Cardiac muscle cell (in vitro differentiated cells and primary cell): ENCODE measurements around the gene KLHL1. TPM values are rescaled to one million over a fixed set of nuclear protein-coding genes. Genes with fewer than 3 reads are reported as not detected.

Experiments
- DNase-seq, 2 donors: peaks; one replicate each; pipeline versions ENCODE4 v3.0.0 to v3.0.0-alpha.2; 2010 to 2017; ENCODE audit warnings: low read depth in 1 of 2, low spot score in 1 of 2
- H3K27ac ChIP-seq: fragments of 200-600 bp; sonication (generic); 2 replicates; pipeline ENCODE4 v1.5.1; 2016
- H3K27me3 ChIP-seq: fragments of 200-600 bp; sonication (generic); 2 replicates; pipeline ENCODE4 v1.6.0; 2016; ENCODE audit warnings: control low read depth
- H3K36me3 ChIP-seq: fragments of 200-600 bp; sonication (generic); 2 replicates; pipeline ENCODE4 v1.5.1; 2016; ENCODE audit warnings: control low read depth
- H3K4me1 ChIP-seq: fragments of 200-600 bp; sonication (generic); 2 replicates; pipeline ENCODE4 v1.8.1; 2017; ENCODE audit warnings: low read depth, mild to moderate bottlenecking, mixed run types
- H3K4me3 ChIP-seq: fragments of 200-600 bp; sonication (generic); 2 replicates; pipeline ENCODE4 v1.5.1; 2016; ENCODE audit warnings: mild to moderate bottlenecking
- H3K9me3 ChIP-seq: fragments of 200-600 bp; sonication (generic); 2 replicates; pipeline ENCODE4 v1.5.1; 2017; ENCODE audit warnings: low read depth, mild to moderate bottlenecking, control low read depth
- CTCF ChIP-seq: IDR thresholded peaks from 2 replicates; pipeline ENCODE4 v1.5.1; 2012; ENCODE audit warnings: low read depth, mild to moderate bottlenecking, low read length
- polyA plus RNA-seq: library from polyadenylated mRNA; unstranded; fragments of >200 nt; fragmentation: Nextera tagmentation; extraction: Ambion mirVana; gene quantifications from 2 replicates; pipeline ENCODE4 v1.2.1, GENCODE V29; 2016
- total RNA-seq: library from RNA; depleted of rRNA; stranded (reverse); fragments of >200 nt; gene quantifications from 2 replicates; pipeline ENCODE4 v1.2.3, GENCODE V29; 2016

The KLHL1 gene
- total and polyA plus RNA-seq, 2 experiments from 2014 or later: not detected

GRCh38 chr13:70042193-70042592 is 66.1 kb downstream of the KLHL1 start:
- no peaks in the 10 kb centered on the region for H3K4me1 ChIP-seq
- no peak overlapping the region for H3K27ac ChIP-seq

GRCh38 chr13:70034286-70034685 is 74.0 kb downstream of the KLHL1 start:
- H3K36me3 ChIP-seq: no peaks in the 10 kb centered on the region
- no peak overlapping the region for H3K4me3 ChIP-seq
- TF ChIP-seq CTCF: no peak
- H3K27me3 ChIP-seq: no peaks in the 10 kb centered on the region
- no peaks in the 10 kb centered on the region for H3K4me1 ChIP-seq
- H3K9me3 ChIP-seq: no peaks in the 10 kb centered on the region
- DNase-seq: no peak
- H3K27ac ChIP-seq: no peak overlapping the region

More at GRCh38 chr13:70042193-70042592, 66.1 kb downstream of the KLHL1 start:
- H3K9me3 ChIP-seq: no peaks in the 10 kb centered on the region
- H3K27me3 ChIP-seq: no peaks in the 10 kb centered on the region
- no peak overlapping the region for H3K4me3 ChIP-seq
- no peaks in the 10 kb centered on the region for H3K36me3 ChIP-seq
- no peak for TF ChIP-seq CTCF
- DNase-seq: no peak

GRCh38 chr13:70027551-70027950 is 80.7 kb downstream of the KLHL1 start:
- DNase-seq: no peak
- no peak overlapping the region for H3K4me3 ChIP-seq
- no peak overlapping the region for H3K27ac ChIP-seq
- no peaks in the 10 kb centered on the region for H3K9me3 ChIP-seq
- no peak for TF ChIP-seq CTCF
- H3K4me1 ChIP-seq: no peaks in the 10 kb centered on the region
- no peaks in the 10 kb centered on the region for H3K27me3 ChIP-seq
- no peaks in the 10 kb centered on the region for H3K36me3 ChIP-seq

GRCh38 chr13:70023516-70023915 is 84.7 kb downstream of the KLHL1 start:
- no peak for TF ChIP-seq CTCF
- DNase-seq: no peak
- Histone ChIP-seq H3K4me3 (no peak overlapping the region), H3K4me1 (no peaks in the 10 kb centered on the region), H3K27ac (no peak overlapping the region), H3K9me3 (no peaks in the 10 kb centered on the region), H3K27me3 (no peaks in the 10 kb centered on the region), H3K36me3 (no peaks in the 10 kb centered on the region)

GRCh38 chr13:70022646-70023045 is 85.6 kb downstream of the KLHL1 start:
- Histone ChIP-seq H3K4me3 (no peak overlapping the region), H3K27ac (no peak overlapping the region), H3K4me1 (no peaks in the 10 kb centered on the region), H3K27me3 (no peaks in the 10 kb centered on the region), H3K36me3 (no peaks in the 10 kb centered on the region), H3K9me3 (no peaks in the 10 kb centered on the region)
- no peak for TF ChIP-seq CTCF
- no peak for DNase-seq

GRCh38 chr13:70016116-70016515 is 92.1 kb downstream of the KLHL1 start:
- no peaks in the 10 kb centered on the region for H3K36me3 ChIP-seq
- no peaks in the 10 kb centered on the region for H3K4me1 ChIP-seq
- H3K27me3 ChIP-seq: no peaks in the 10 kb centered on the region
- TF ChIP-seq CTCF: no peak
- H3K4me3 ChIP-seq: no peak overlapping the region
- no peak overlapping the region for H3K27ac ChIP-seq
- H3K9me3 ChIP-seq: no peaks in the 10 kb centered on the region
- DNase-seq: no peak
